GM21526 (cell line): ENCODE results near the gene ARMC7.

ENCODE experiments used
- ATAC-seq: cut with Tn5 transposase; IDR thresholded peaks from one replicate; pipeline ENCODE4 v1.9.1; 2021; ENCODE audit warnings: moderate library complexity; ENCODE audit not compliant: unreplicated experiment, low FRiP score

Gene ARMC7

GRCh38 chr17:75077496-75078283 is 32.1 kb upstream of the ARMC7 start:
- no peak for ATAC-seq

- ATAC-seq, result no peak
These were observed 31.3 kb upstream of the ARMC7 start for GRCh38 chr17:75078284-75079022.

- ATAC-seq, result no peak
These were observed 30.8 kb upstream of the ARMC7 start for GRCh38 chr17:75079023-75079373.

- ATAC-seq, result no peak
These were observed 27.9 kb upstream of the ARMC7 start for GRCh38 chr17:75081611-75082540.

GRCh38 chr17:75082683-75083082 is 27.1 kb upstream of the ARMC7 start:
- ATAC-seq, result no peak

GRCh38 chr17:75084039-75084660 is 25.6 kb upstream of the ARMC7 start:
- no peak for ATAC-seq

GRCh38 chr17:75086496-75087181 is 23.1 kb upstream of the ARMC7 start:
- no peak for ATAC-seq

- no peak for ATAC-seq
These were observed 22.6 kb upstream of the ARMC7 start for GRCh38 chr17:75087182-75087557.

GRCh38 chr17:75087558-75088453 is 22.0 kb upstream of the ARMC7 start, which contains the start of gene SLC16A5:
Gene SLC16A5, plus strand, starts transcription at chr17:75087954. Its CDS starts 5,683 bp downstream, at chr17:75093637.
- no peak for ATAC-seq

- no peak for ATAC-seq
These were observed 21.0 kb upstream of the ARMC7 start for GRCh38 chr17:75088465-75089417.

- no peak for ATAC-seq
These were observed 18.6 kb upstream of the ARMC7 start for GRCh38 chr17:75090871-75091854.

- ATAC-seq, result no peak
These were observed 17.9 kb upstream of the ARMC7 start for GRCh38 chr17:75091855-75092327.

GRCh38 chr17:75093548-75094158 is 16.1 kb upstream of the ARMC7 start:
- no peak for ATAC-seq

- ATAC-seq, result no peak
These were observed 14.8 kb upstream of the ARMC7 start for GRCh38 chr17:75094871-75095399.

GRCh38 chr17:75096082-75096625 is 13.6 kb upstream of the ARMC7 start:
- ATAC-seq, result no peak
